H9 (cell line): ENCODE data around the gene EEIG2. TPM values are rescaled to one million over a fixed set of nuclear protein-coding genes. Genes with fewer than 3 reads are reported as not detected.

Source experiments
- DNase-seq: peaks from one replicate; pipeline ENCODE4 v3.0.0-alpha.2; 2017
- H2AFZ ChIP-seq: one replicate; pipeline ENCODE4 v1.6.1; 2013; ENCODE audit warnings: mild to moderate bottlenecking, low read length, control low read depth, moderate library complexity
- H2AK5ac ChIP-seq: 2 replicates; pipeline ENCODE4 v1.6.1; 2013; ENCODE audit warnings: low read length, control low read depth, mixed read lengths; ENCODE audit not compliant: insufficient read length
- H2BK120ac ChIP-seq: one replicate; pipeline ENCODE4 v1.6.1; 2013; ENCODE audit warnings: low read depth, mild to moderate bottlenecking, low read length, control low read depth, inconsistent platforms; ENCODE audit not compliant: poor library complexity, severe bottlenecking
- H2BK12ac ChIP-seq: 2 replicates; pipeline ENCODE4 v1.6.1; 2013; ENCODE audit warnings: low read length, control low read depth, mixed read lengths, low read depth; ENCODE audit not compliant: insufficient read length
- H2BK15ac ChIP-seq: 2 replicates; pipeline ENCODE4 v1.6.1; 2013; ENCODE audit warnings: low read depth, low read length, control low read depth
- H2BK20ac ChIP-seq: one replicate; pipeline ENCODE4 v1.6.1; 2013; ENCODE audit warnings: low read depth, mild to moderate bottlenecking, low read length, control low read depth, inconsistent platforms; ENCODE audit not compliant: poor library complexity, severe bottlenecking
- H2BK5ac ChIP-seq: 2 replicates; pipeline ENCODE4 v1.6.1; 2013; ENCODE audit warnings: low read length, control low read depth, mixed read lengths; ENCODE audit not compliant: insufficient read length
- H3K14ac ChIP-seq: 2 replicates; pipeline ENCODE4 v1.6.1; 2013; ENCODE audit warnings: low read length, control low read depth; ENCODE audit not compliant: insufficient read depth
- H3K18ac ChIP-seq: 2 replicates; pipeline ENCODE4 v1.6.1; 2013; ENCODE audit warnings: low read depth, mild to moderate bottlenecking, mixed read lengths, low read length, control low read depth; ENCODE audit not compliant: insufficient read length
- H3K23ac ChIP-seq: 2 replicates; pipeline ENCODE4 v1.6.1; 2013; ENCODE audit warnings: low read length, control low read depth, mixed read lengths, low read depth; ENCODE audit not compliant: insufficient read length
- H3K23me2 ChIP-seq: 2 replicates; pipeline ENCODE4 v1.6.1; 2013; ENCODE audit warnings: low read depth, mild to moderate bottlenecking, mixed read lengths, low read length, control low read depth; ENCODE audit not compliant: insufficient read length, poor library complexity, severe bottlenecking
- H3K27ac ChIP-seq: 2 replicates; pipeline ENCODE4 v1.5.1; 2013; ENCODE audit warnings: low read length, control low read depth, mixed read lengths, low read depth; ENCODE audit not compliant: insufficient read length
- H3K27me3 ChIP-seq: 2 replicates; pipeline ENCODE4 v1.6.1; 2013; ENCODE audit warnings: low read length, control low read depth, inconsistent platforms; ENCODE audit not compliant: insufficient read depth
- H3K4ac ChIP-seq: 2 replicates; pipeline ENCODE4 v1.6.1; 2013; ENCODE audit warnings: low read depth, mild to moderate bottlenecking, control low read depth, inconsistent platforms, low read length, moderate library complexity
- H3K4me1 ChIP-seq: 2 replicates; pipeline ENCODE4 v1.6.1; 2013; ENCODE audit warnings: low read length, control low read depth, inconsistent platforms; ENCODE audit not compliant: insufficient read depth
- H3K4me2 ChIP-seq: 2 replicates; pipeline ENCODE4 v1.6.1; 2013; ENCODE audit warnings: low read length, control low read depth, mixed read lengths; ENCODE audit not compliant: insufficient read length, insufficient read depth
- H3K56ac ChIP-seq: 2 replicates; pipeline ENCODE4 v1.6.1; 2013; ENCODE audit warnings: low read depth, mild to moderate bottlenecking, mixed read lengths, low read length, control low read depth; ENCODE audit not compliant: insufficient read length
- H3K79me1 ChIP-seq: 2 replicates; pipeline ENCODE4 v1.6.1; 2013; ENCODE audit warnings: low read depth, mild to moderate bottlenecking, moderate library complexity, low read length, control low read depth, inconsistent platforms; ENCODE audit not compliant: insufficient read depth, poor library complexity, severe bottlenecking
- H3K79me2 ChIP-seq: 2 replicates; pipeline ENCODE4 v1.6.1; 2013; ENCODE audit warnings: low read length, control low read depth, inconsistent platforms; ENCODE audit not compliant: insufficient read depth
- H3K9ac ChIP-seq: 2 replicates; pipeline ENCODE4 v1.6.1; 2013; ENCODE audit warnings: low read length, control low read depth, mixed read lengths; ENCODE audit not compliant: insufficient read length; ENCODE audit errors: extremely low read depth
- H3K9me3 ChIP-seq: one replicate; pipeline ENCODE4 v1.6.1; 2013; ENCODE audit warnings: low read depth, low read length, inconsistent platforms; ENCODE audit not compliant: control insufficient read depth
- H3T11ph ChIP-seq: one replicate; pipeline ENCODE4 v1.6.1; 2013; ENCODE audit warnings: mild to moderate bottlenecking, low read length, control low read depth, inconsistent platforms
- H4K20me1 ChIP-seq: one replicate; pipeline ENCODE4 v1.6.1; 2013; ENCODE audit not compliant: control insufficient read depth, insufficient read length, insufficient read depth
- H4K5ac ChIP-seq: 2 replicates; pipeline ENCODE4 v1.6.1; 2013; ENCODE audit warnings: low read depth, mild to moderate bottlenecking, mixed read lengths, low read length, control low read depth; ENCODE audit not compliant: insufficient read length
- H4K8ac ChIP-seq: replicated peaks from 2 replicates; pipeline ENCODE4 v1.6.1; 2013; ENCODE audit warnings: low read length, control low read depth, mixed read lengths, low read depth; ENCODE audit not compliant: insufficient read length
- H4K91ac ChIP-seq: 2 replicates; pipeline ENCODE4 v1.6.1; 2013; ENCODE audit warnings: low read depth, mild to moderate bottlenecking, moderate library complexity, mixed read lengths, low read length, control low read depth; ENCODE audit not compliant: insufficient read length
- H3K27ac Mint-ChIP-seq, 3 experiments: 2 replicates in 2 of 3; 3 replicates in 1 of 3; pipeline ENCODE4 v1.8.0; 2020 to 2021; ENCODE audit warnings: mixed read lengths in 3 of 3, mild to moderate bottlenecking in 1 of 3, moderate library complexity in 1 of 3
- H3K27me3 Mint-ChIP-seq: 2 replicates; pipeline ENCODE4 v1.8.0; 2021; ENCODE audit warnings: low read depth, mild to moderate bottlenecking, moderate library complexity, mixed read lengths
- H3K36me3 Mint-ChIP-seq, 3 experiments: 2 replicates in 2 of 3; 3 replicates in 1 of 3; pipeline ENCODE4 v1.8.0; 2020 to 2021; ENCODE audit warnings: low read depth in 3 of 3, mixed read lengths in 3 of 3; ENCODE audit not compliant: insufficient read depth in 1 of 3
- H3K4me1 Mint-ChIP-seq, 2 experiments: 2 replicates each; pipeline ENCODE4 v1.8.0; 2020; ENCODE audit warnings: mixed read lengths in 2 of 2
- H3K4me3 Mint-ChIP-seq, 2 experiments: 2 replicates in 1 of 2; 3 replicates in 1 of 2; pipeline ENCODE4 v1.8.0; 2020 to 2021; ENCODE audit warnings: mild to moderate bottlenecking in 2 of 2, mixed read lengths in 2 of 2, moderate library complexity in 1 of 2
- H3K9me3 Mint-ChIP-seq, 2 experiments: 2 replicates in 1 of 2; 3 replicates in 1 of 2; pipeline ENCODE4 v1.8.0; 2020; ENCODE audit warnings: mild to moderate bottlenecking in 2 of 2, mixed read lengths in 2 of 2, moderate library complexity in 1 of 2
- total RNA-seq: library from RNA; stranded (reverse); gene quantifications from 2 replicates; pipeline ENCODE4 v1.2.1, GENCODE V29; 2021
- TF ChIP-seq, protein P1 (sequence below): fragments of 200-600 bp; sonication (generic); conservative IDR thresholded peaks from 3 replicates; pipeline ENCODE4 v1.8.0; 2021; ENCODE audit warnings: antibody characterized with exemption, mild to moderate bottlenecking

EEIG2 gene
- total RNA-seq, 1 experiment from 2014 or later = 17.0 TPM

DNA sequence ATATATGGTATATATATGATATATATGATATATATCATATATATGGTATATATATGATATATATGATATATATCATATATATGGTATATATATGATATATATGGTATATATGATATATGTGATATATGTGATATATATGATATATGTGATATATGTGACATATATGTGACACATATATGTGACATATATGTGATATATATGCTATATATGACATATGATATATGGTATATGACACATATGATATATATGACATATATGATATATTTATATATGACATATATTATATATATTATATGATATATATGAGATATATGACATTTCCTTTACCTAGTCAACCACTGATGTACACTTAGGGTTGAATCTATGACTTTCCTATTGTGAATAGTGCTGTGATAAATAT, 36.1 kb upstream of the EEIG2 start:
- TF ChIP-seq, protein P1, sequence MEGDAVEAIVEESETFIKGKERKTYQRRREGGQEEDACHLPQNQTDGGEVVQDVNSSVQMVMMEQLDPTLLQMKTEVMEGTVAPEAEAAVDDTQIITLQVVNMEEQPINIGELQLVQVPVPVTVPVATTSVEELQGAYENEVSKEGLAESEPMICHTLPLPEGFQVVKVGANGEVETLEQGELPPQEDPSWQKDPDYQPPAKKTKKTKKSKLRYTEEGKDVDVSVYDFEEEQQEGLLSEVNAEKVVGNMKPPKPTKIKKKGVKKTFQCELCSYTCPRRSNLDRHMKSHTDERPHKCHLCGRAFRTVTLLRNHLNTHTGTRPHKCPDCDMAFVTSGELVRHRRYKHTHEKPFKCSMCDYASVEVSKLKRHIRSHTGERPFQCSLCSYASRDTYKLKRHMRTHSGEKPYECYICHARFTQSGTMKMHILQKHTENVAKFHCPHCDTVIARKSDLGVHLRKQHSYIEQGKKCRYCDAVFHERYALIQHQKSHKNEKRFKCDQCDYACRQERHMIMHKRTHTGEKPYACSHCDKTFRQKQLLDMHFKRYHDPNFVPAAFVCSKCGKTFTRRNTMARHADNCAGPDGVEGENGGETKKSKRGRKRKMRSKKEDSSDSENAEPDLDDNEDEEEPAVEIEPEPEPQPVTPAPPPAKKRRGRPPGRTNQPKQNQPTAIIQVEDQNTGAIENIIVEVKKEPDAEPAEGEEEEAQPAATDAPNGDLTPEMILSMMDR = no peak
- Histone ChIP-seq H3K9me3 (no peaks in the 10 kb centered on the region), H3K9ac (no peak overlapping the region), H3K27me3 (no peaks in the 10 kb centered on the region), H3K4me2 (no peak overlapping the region), H3K18ac (no peak overlapping the region), H2BK5ac (no peak overlapping the region), H4K8ac (no peak overlapping the region), H3K23ac (no peak overlapping the region), H3K14ac (no peak overlapping the region), H3K56ac (no peak overlapping the region), H3T11ph (no peak overlapping the region), H2BK15ac (no peak overlapping the region), H2AFZ (no peak overlapping the region), H2BK120ac (no peak overlapping the region), H2BK12ac (no peak overlapping the region), H3K4ac (no peak overlapping the region), H3K27ac (no peak overlapping the region), H3K4me1 (no peaks in the 10 kb centered on the region), H3K79me1 (no peaks in the 10 kb centered on the region), H2BK20ac (no peak overlapping the region), H3K79me2 (no peaks in the 10 kb centered on the region), H4K91ac (no peak overlapping the region), H4K20me1 (no peaks in the 10 kb centered on the region), H4K5ac (no peak overlapping the region), H2AK5ac (no peak overlapping the region), H3K23me2 (peaks cover 2% of the 10 kb centered on the region)
- peaks cover 7 to 13% of the 10 kb centered on the region in 2 experiments; a peak in 4 of 5 replicates for H3K9me3 Mint-ChIP-seq
- H3K27me3 Mint-ChIP-seq = no peaks in the 10 kb centered on the region
- no peak for DNase-seq
- H3K4me1 Mint-ChIP-seq = peaks cover 0 to 9% of the 10 kb centered on the region in 2 experiments; a peak in 2 of 4 replicates
- no peak overlapping the region for H3K27ac Mint-ChIP-seq
- H3K36me3 Mint-ChIP-seq = peaks cover 0 to 3% (median 0%) of the 10 kb centered on the region in 3 experiments; a peak in 1 of 7 replicates
- no peak overlapping the region for H3K4me3 Mint-ChIP-seq
